SK-N-SH treated with all-trans-retinoic acid at 6 μM for 48 hours (cell line): ENCODE results near the gene INSYN1.

ENCODE experiments used
- ATAC-seq: fragments of 200-7000 bp; cut with Tn5 transposase; 3 replicates; pipeline ENCODE4 v1.9.1; 2020; ENCODE audit warnings: mild to moderate bottlenecking, moderate library complexity
- ARNTL ChIP-seq: fragments of 450-650 bp; formaldehyde crosslinking; IDR thresholded peaks from 2 replicates; pipeline ENCODE4 v1.5.0; 2020; ENCODE audit warnings: low read depth, mild to moderate bottlenecking, moderate library complexity, borderline replicate concordance
- BACH2 ChIP-seq: fragments of 250-450 bp; sonication (Bioruptor Pico); IDR thresholded peaks from 2 replicates; pipeline ENCODE4 v1.9.0; 2021; ENCODE audit warnings: mild to moderate bottlenecking, borderline replicate concordance
- CREB5 ChIP-seq: fragments of 250-450 bp; sonication (Bioruptor Pico); IDR thresholded peaks from 2 replicates; pipeline ENCODE4 v1.5.1; 2020; ENCODE audit warnings: low read depth, mild to moderate bottlenecking, moderate library complexity
- CSDC2 ChIP-seq: fragments of 250-450 bp; sonication (Bioruptor Pico); IDR thresholded peaks from 2 replicates; pipeline ENCODE4 v1.5.0; 2020; ENCODE audit warnings: mild to moderate bottlenecking, moderate library complexity
- CSRNP3 ChIP-seq: fragments of 250-450 bp; sonication (Bioruptor Pico); IDR thresholded peaks from 2 replicates; pipeline ENCODE4 v1.5.1; 2021; ENCODE audit warnings: mild to moderate bottlenecking, moderate library complexity
- ESRRG ChIP-seq: fragments of 250-450 bp; sonication (Bioruptor Pico); IDR thresholded peaks from 2 replicates; pipeline ENCODE4 v1.6.1; 2021; ENCODE audit warnings: mild to moderate bottlenecking
- GLIS3 ChIP-seq: fragments of 250-450 bp; sonication (Bioruptor Pico); IDR thresholded peaks from 2 replicates; pipeline ENCODE4 v1.5.0; 2020; ENCODE audit warnings: mild to moderate bottlenecking, moderate library complexity
- ISL1 ChIP-seq: fragments of 250-450 bp; sonication (Bioruptor Pico); IDR thresholded peaks from 2 replicates; pipeline ENCODE4 v2.1.2; 2022; ENCODE audit warnings: mild to moderate bottlenecking, moderate library complexity
- PATZ1 ChIP-seq: fragments of 250-450 bp; sonication (Bioruptor Pico); IDR thresholded peaks from 2 replicates; pipeline ENCODE4 v1.8.0; 2020; ENCODE audit warnings: mild to moderate bottlenecking, moderate library complexity, borderline replicate concordance
- POU6F1 ChIP-seq: fragments of 250-450 bp; sonication (Bioruptor Pico); IDR thresholded peaks from 2 replicates; pipeline ENCODE4 v1.8.0; 2021; ENCODE audit warnings: low read depth, mild to moderate bottlenecking, moderate library complexity, borderline replicate concordance
- PPARA ChIP-seq: fragments of 250-450 bp; sonication (Bioruptor Pico); IDR thresholded peaks from 2 replicates; pipeline ENCODE4 v1.5.0; 2020; ENCODE audit warnings: mild to moderate bottlenecking, borderline replicate concordance
- RARB ChIP-seq: fragments of 250-450 bp; sonication (Bioruptor Pico); IDR thresholded peaks from 2 replicates; pipeline ENCODE4 v1.8.0; 2021; ENCODE audit warnings: mild to moderate bottlenecking, moderate library complexity
- SNAI2 ChIP-seq: fragments of 250-450 bp; sonication (Bioruptor Pico); IDR thresholded peaks from 2 replicates; pipeline ENCODE4 v1.5.0; 2020; ENCODE audit warnings: mild to moderate bottlenecking, moderate library complexity
- TCF4 ChIP-seq: fragments of 250-450 bp; sonication (Bioruptor Pico); IDR thresholded peaks from 2 replicates; pipeline ENCODE4 v1.8.0; 2021; ENCODE audit warnings: mild to moderate bottlenecking, moderate library complexity, borderline replicate concordance
- TOX ChIP-seq: fragments of 250-450 bp; sonication (Bioruptor Pico); IDR thresholded peaks from 2 replicates; pipeline ENCODE4 v1.8.0; 2021; ENCODE audit warnings: mild to moderate bottlenecking, moderate library complexity, borderline replicate concordance
- TSHZ2 ChIP-seq: fragments of 250-450 bp; sonication (Bioruptor Pico); IDR thresholded peaks from 2 replicates; pipeline ENCODE4 v1.5.0; 2020; ENCODE audit warnings: mild to moderate bottlenecking, moderate library complexity
- ZC3H10 ChIP-seq: fragments of 250-450 bp; sonication (Bioruptor Pico); IDR thresholded peaks from 2 replicates; pipeline ENCODE4 v1.5.1; 2021; ENCODE audit warnings: mild to moderate bottlenecking, moderate library complexity
- ZFP3 ChIP-seq: fragments of 250-450 bp; sonication (Bioruptor Pico); IDR thresholded peaks from 2 replicates; pipeline ENCODE4 v1.5.0; 2020; ENCODE audit warnings: mild to moderate bottlenecking, moderate library complexity
- ZFP30 ChIP-seq: fragments of 450-650 bp; formaldehyde crosslinking; IDR thresholded peaks from 2 replicates; pipeline ENCODE4 v1.5.0; 2022; ENCODE audit warnings: mild to moderate bottlenecking, moderate library complexity
- ZNF565 ChIP-seq: fragments of 450-650 bp; formaldehyde crosslinking; conservative IDR thresholded peaks from 2 replicates; pipeline ENCODE4 v1.5.0; 2020; ENCODE audit warnings: low read depth, mild to moderate bottlenecking, moderate library complexity
- ZNF70 ChIP-seq: fragments of 450-650 bp; formaldehyde crosslinking; IDR thresholded peaks from 2 replicates; pipeline ENCODE4 v1.5.0; 2020; ENCODE audit warnings: mild to moderate bottlenecking, moderate library complexity
- ZNF8 ChIP-seq: fragments of 450-650 bp; formaldehyde crosslinking; IDR thresholded peaks from 2 replicates; pipeline ENCODE4 v1.5.0; 2020; ENCODE audit warnings: mild to moderate bottlenecking, moderate library complexity

INSYN1 gene

GRCh38 chr15:73716417-73716816 lies 36.7 kb downstream of the INSYN1 start:
- TF ChIP-seq PPARA (CRISPR knock-in tag) = no peak
- no peak for TF ChIP-seq ISL1 (CRISPR knock-in tag)
- no peak for TF ChIP-seq ZNF565
- no peak for TF ChIP-seq SNAI2 (CRISPR knock-in tag)
- TF ChIP-seq ESRRG (CRISPR knock-in tag) = no peak
- no peak for TF ChIP-seq ZNF8
- no peak for TF ChIP-seq ARNTL (CRISPR knock-in tag)
- no peak for TF ChIP-seq CREB5 (CRISPR knock-in tag)
- TF ChIP-seq TOX = no peak
- TF ChIP-seq ZNF70 (CRISPR knock-in tag) = no peak
- no peak for TF ChIP-seq RARB (CRISPR knock-in tag)
- no peak for TF ChIP-seq TCF4
- no peak for TF ChIP-seq TSHZ2 (CRISPR knock-in tag)
- no peak for TF ChIP-seq BACH2 (CRISPR knock-in tag)
- TF ChIP-seq ZC3H10 (CRISPR knock-in tag) = no peak
- TF ChIP-seq ZFP3 = no peak
- no peak for TF ChIP-seq CSDC2 (CRISPR knock-in tag)
- TF ChIP-seq PATZ1 (CRISPR knock-in tag) = no peak
- ATAC-seq = no peak

- ATAC-seq = no peak; the same call in none of the 3 replicates
- TF ChIP-seq CREB5 (CRISPR knock-in tag) (no peak), ARNTL (CRISPR knock-in tag) (no peak), ZNF8 (no peak), PPARA (CRISPR knock-in tag) (no peak), ZC3H10 (CRISPR knock-in tag) (no peak), PATZ1 (CRISPR knock-in tag) (no peak), TOX (no peak), GLIS3 (no peak), ISL1 (CRISPR knock-in tag) (no peak), ZFP30 (CRISPR knock-in tag) (no peak), TCF4 (no peak), RARB (CRISPR knock-in tag) (no peak), ZNF70 (CRISPR knock-in tag) (no peak), BACH2 (CRISPR knock-in tag) (no peak), CSRNP3 (no peak), CSDC2 (CRISPR knock-in tag) (no peak), POU6F1 (no peak), SNAI2 (CRISPR knock-in tag) (no peak), ZFP3 (no peak), ZNF565 (no peak)
Observed at GRCh38 chr15:73715417-73715816, 37.7 kb downstream of the INSYN1 start.
